ENCODE measurements around the gene WDR31. TPM values are rescaled to one million over a fixed set of nuclear protein-coding genes. Genes with fewer than 3 reads are reported as not detected.

WDR31 gene
- polyA plus RNA-seq, 3 donors, result 0.05 to 0.11 TPM; not detected in 1

- Mint-ChIP-seq H3K9me3 (no peaks in the 10 kb centered on the region), H3K27me3 (ENCODE audit: low read depth in 3 of 3) (peaks cover 0 to 3% (median 2%) of the 10 kb centered on the region in 3 donors)
- no peak overlapping the region for H3K27ac ChIP-seq (ENCODE audit: low read depth in 1 of 2, low read length in 2 of 2)
These were observed 46.7 kb downstream of the WDR31 start for GRCh38 chr9:113293285-113293878.

GRCh38 chr9:113290052-113290607, 49.9 kb downstream of the WDR31 start:
- 100% methylated on average over 2 of the region's 6 CpGs for WGBS (ENCODE audit: insufficient coverage)
- Mint-ChIP-seq H3K36me3 (peaks cover 71 to 76% of the 10 kb centered on the region in 2 donors), H3K27me3 (ENCODE audit: low read depth in 3 of 3) (peaks cover 0 to 1% (median 0%) of the 10 kb centered on the region in 3 donors), H3K27ac (peak overlapping the region in 2 of 7 donors; percentile 47 to 67), H3K4me3 (no peak overlapping the region), H3K4me1 (no peaks in the 10 kb centered on the region), H3K9me3 (no peaks in the 10 kb centered on the region)
- Histone ChIP-seq H3K79me2 (ENCODE audit: insufficient read depth, low read length) (no peaks in the 10 kb centered on the region), H3K9me3 (replicated peaks in 1 of 2; ENCODE audit: control insufficient read depth in 1 of 2, insufficient read depth in 1 of 2, low read length in 2 of 2) (no peaks in the 10 kb centered on the region), H3K27me3 (ENCODE audit: control insufficient read depth in 2 of 2, insufficient read depth in 2 of 2, low read length in 2 of 2) (no peaks in the 10 kb centered on the region), H3K4me3 (replicated peaks in 1 of 3; ENCODE audit: low read depth in 2 of 3, low read length in 3 of 3) (no peak overlapping the region), H3K9ac (ENCODE audit: insufficient read depth, low read length, poor library complexity, severe bottlenecking) (no peak overlapping the region), H4K20me1 (ENCODE audit: insufficient read depth, low read length) (no peaks in the 10 kb centered on the region), H3K36me3 (replicated peaks in 1 of 2; ENCODE audit: control insufficient read depth in 1 of 2, insufficient read depth in 2 of 2, low read length in 2 of 2) (peaks cover 85 to 90% of the 10 kb centered on the region in 2 donors), H3K27ac (ENCODE audit: low read depth in 1 of 2, low read length in 2 of 2) (peak overlapping the region in 1 of 2 donors; percentile 20), H2AFZ (ENCODE audit: insufficient read depth, low read depth, low read length, poor library complexity, severe bottlenecking) (no peak overlapping the region), H3K4me2 (replicated peaks; ENCODE audit: extremely low read depth, low read length, poor library complexity, severe bottlenecking) (no peak overlapping the region), H3K4me1 (ENCODE audit: control insufficient read depth in 1 of 2, insufficient read depth in 2 of 2, low read length in 2 of 2) (no peaks in the 10 kb centered on the region)
- intact Hi-C loops (cut with micrococcal nuclease), result no loop called here
- no peak for DNase-seq
- TF ChIP-seq CTCF (IDR thresholded peaks at IDR 0.05), result no peak

More at GRCh38 chr9:113293285-113293878, 46.7 kb downstream of the WDR31 start:
- no peak for TF ChIP-seq CTCF (IDR thresholded peaks at IDR 0.05)
- DNase-seq, result no peak
- Histone ChIP-seq H3K36me3 (replicated peaks in 1 of 2; ENCODE audit: control insufficient read depth in 1 of 2, insufficient read depth in 2 of 2, low read length in 2 of 2) (peaks cover 56 to 58% of the 10 kb centered on the region in 2 donors), H4K20me1 (ENCODE audit: insufficient read depth, low read length) (no peaks in the 10 kb centered on the region), H3K4me1 (ENCODE audit: control insufficient read depth in 1 of 2, insufficient read depth in 2 of 2, low read length in 2 of 2) (no peaks in the 10 kb centered on the region), H3K9me3 (replicated peaks in 1 of 2; ENCODE audit: control insufficient read depth in 1 of 2, insufficient read depth in 1 of 2, low read length in 2 of 2) (no peaks in the 10 kb centered on the region), H2AFZ (ENCODE audit: insufficient read depth, low read depth, low read length, poor library complexity, severe bottlenecking) (no peak overlapping the region), H3K79me2 (ENCODE audit: insufficient read depth, low read length) (no peaks in the 10 kb centered on the region), H3K27me3 (ENCODE audit: control insufficient read depth in 2 of 2, insufficient read depth in 2 of 2, low read length in 2 of 2) (no peaks in the 10 kb centered on the region), H3K4me2 (replicated peaks; ENCODE audit: extremely low read depth, low read length, poor library complexity, severe bottlenecking) (no peak overlapping the region), H3K4me3 (replicated peaks in 1 of 3; ENCODE audit: low read depth in 2 of 3, low read length in 3 of 3) (no peak overlapping the region), H3K9ac (ENCODE audit: insufficient read depth, low read length, poor library complexity, severe bottlenecking) (no peak overlapping the region)
- peaks cover 48 to 53% of the 10 kb centered on the region in 2 donors for H3K36me3 Mint-ChIP-seq
- intact Hi-C loops (cut with micrococcal nuclease), result no loop called here
- no peaks in the 10 kb centered on the region for H3K4me1 Mint-ChIP-seq
- H3K27ac Mint-ChIP-seq, result peak overlapping the region in 1 of 7 donors; percentile 33
- WGBS (ENCODE audit: insufficient coverage), result 86% methylated on average over 2 of the region's 7 CpGs
- H3K4me3 Mint-ChIP-seq, result no peak overlapping the region

Measured in CD14-positive monocyte (primary cell).